ENCODE data around the gene FAU. TPM values are rescaled to one million over a fixed set of nuclear protein-coding genes. Genes with fewer than 3 reads are reported as not detected.

The FAU gene
- total RNA-seq, 1 donor: 239 TPM

DNA sequence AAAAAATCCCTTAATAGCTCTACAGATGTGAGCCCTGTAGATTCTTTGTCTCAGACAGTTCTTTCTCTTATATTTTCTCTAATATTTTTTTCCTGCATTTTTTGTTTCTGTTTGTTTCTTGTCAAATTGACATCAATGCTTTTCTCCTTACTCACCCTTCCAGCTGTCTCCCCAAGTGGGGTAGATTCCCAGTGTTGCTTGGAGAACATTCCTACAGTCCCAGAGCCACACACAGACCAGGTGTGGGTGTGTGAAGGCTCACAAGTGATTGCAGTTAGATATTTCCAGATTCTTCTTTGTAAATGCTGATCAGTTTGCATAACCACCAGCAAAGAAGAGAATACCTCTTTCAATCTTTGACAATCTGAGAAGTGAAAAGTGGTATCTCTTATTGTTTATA is 18.5 kb downstream of the FAU start:
- TF ChIP-seq, protein P1, sequence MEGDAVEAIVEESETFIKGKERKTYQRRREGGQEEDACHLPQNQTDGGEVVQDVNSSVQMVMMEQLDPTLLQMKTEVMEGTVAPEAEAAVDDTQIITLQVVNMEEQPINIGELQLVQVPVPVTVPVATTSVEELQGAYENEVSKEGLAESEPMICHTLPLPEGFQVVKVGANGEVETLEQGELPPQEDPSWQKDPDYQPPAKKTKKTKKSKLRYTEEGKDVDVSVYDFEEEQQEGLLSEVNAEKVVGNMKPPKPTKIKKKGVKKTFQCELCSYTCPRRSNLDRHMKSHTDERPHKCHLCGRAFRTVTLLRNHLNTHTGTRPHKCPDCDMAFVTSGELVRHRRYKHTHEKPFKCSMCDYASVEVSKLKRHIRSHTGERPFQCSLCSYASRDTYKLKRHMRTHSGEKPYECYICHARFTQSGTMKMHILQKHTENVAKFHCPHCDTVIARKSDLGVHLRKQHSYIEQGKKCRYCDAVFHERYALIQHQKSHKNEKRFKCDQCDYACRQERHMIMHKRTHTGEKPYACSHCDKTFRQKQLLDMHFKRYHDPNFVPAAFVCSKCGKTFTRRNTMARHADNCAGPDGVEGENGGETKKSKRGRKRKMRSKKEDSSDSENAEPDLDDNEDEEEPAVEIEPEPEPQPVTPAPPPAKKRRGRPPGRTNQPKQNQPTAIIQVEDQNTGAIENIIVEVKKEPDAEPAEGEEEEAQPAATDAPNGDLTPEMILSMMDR (IDR thresholded peaks at IDR 0.05; ENCODE audit: insufficient read depth, low read length): no peak
- H3K4me3 ChIP-seq (ENCODE audit: low read depth, low read length): no peak overlapping the region

DNA sequence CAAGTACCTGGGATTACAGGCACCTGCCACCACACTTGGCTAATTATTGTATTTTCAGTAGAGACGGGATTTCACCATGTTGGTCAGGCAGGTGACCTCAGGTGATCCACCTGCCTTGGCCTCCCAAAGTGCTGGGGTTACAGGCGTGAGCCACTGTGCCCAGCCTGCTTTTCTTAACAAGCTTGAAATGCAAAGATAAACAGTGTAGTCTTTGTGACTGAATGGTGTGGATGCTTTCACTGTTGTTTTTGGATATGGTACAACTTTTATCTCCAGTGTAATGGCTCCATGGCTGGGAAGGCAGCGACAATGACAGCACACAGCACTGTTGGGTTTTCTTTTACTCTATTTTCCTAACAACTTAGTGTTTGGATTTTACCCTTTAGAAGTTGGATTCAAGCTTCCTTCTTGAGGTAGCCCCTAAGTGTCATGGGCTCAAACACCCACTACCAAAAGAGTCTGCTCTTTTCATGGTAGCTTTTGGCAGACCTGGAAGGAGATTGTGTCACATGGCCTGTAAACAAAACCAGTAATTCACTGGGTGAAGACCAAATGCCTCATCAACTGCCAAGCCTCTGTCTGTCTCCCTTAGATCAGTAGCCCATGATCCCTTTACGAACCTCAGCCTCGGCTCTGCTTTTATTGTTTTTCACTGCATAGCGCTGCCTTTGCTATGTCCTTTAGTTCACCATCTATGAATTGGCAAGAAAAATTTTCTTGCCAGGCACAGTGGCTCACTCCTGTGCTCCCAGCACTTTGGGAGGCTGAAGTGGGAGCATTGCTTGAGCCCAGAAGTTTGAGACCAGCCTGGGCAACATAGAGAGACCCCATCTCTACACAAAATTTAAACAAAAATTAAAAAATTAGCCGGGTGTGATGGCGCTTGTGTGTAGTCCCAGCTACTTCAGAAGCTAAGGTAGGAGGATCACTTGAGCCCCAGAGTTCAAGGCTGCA is 19.5 kb downstream of the FAU start:
- TF ChIP-seq, protein P1 (IDR thresholded peaks at IDR 0.05; ENCODE audit: insufficient read depth, low read length): no peak
- H3K4me3 ChIP-seq (ENCODE audit: low read depth, low read length): no peak overlapping the region
- DNase-seq (ENCODE audit: low read depth): peak; percentile 41

More for the DNA sequence above, 18.5 kb downstream of the FAU start:
- DNase-seq (ENCODE audit: low read depth): no peak

DNA sequence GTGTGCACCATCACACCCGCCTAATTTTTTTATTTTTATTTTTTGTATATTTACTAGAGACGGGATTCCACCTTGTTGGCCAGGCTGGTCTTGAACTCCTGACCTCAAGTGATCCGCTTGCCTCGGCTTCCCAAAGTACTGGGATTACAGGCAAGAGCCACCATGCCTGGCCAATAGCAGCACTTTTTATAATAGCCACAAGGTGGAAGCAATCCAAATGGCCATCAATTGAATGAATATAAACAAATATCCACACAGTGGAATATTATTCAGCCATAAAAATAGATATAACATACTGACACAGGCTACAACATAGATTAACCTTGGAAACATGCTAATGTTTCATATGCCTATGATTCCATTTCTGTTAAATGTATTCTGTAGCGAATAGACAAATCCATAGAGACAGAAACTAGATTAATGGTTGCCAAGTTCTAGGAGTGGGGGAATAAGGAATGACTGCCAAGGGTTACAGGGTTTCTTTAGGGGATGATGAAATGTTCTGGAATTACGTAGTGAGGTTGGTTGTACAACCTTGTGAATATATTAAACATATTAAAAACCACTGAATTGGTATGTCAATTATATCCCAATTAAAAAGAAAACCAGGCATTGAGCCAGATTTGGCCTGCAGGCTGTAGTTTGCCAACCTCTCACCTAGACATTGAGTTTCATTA is 21.1 kb downstream of the FAU start:
- no peak overlapping the region for H3K4me3 ChIP-seq (ENCODE audit: low read depth, low read length)
- DNase-seq (ENCODE audit: low read depth): peak; percentile 61
- TF ChIP-seq, protein P1 (IDR thresholded peaks at IDR 0.05; ENCODE audit: insufficient read depth, low read length): no peak

DNA sequence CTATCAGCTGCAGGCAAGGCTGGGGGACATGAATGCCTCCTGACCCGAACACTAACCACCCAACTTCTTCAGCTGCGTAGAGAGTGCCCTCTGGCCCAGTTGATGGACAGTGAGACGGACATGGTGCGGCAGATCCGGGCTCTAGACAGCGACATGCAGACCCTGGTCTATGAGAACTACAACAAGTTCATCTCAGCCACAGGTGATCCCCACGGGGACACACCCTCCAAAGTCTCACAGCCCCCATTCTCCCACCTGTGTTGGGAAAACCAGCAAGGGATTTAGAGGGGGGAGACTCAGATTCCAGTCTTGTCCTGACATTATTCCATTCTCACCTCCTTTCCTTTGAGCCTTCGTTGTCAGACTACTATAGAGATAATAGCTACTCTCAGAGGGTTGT is 25.0 kb downstream of the FAU start:
- DNase-seq (ENCODE audit: low read depth): no peak
- TF ChIP-seq, protein P1 (IDR thresholded peaks at IDR 0.05; ENCODE audit: insufficient read depth, low read length): no peak

DNA sequence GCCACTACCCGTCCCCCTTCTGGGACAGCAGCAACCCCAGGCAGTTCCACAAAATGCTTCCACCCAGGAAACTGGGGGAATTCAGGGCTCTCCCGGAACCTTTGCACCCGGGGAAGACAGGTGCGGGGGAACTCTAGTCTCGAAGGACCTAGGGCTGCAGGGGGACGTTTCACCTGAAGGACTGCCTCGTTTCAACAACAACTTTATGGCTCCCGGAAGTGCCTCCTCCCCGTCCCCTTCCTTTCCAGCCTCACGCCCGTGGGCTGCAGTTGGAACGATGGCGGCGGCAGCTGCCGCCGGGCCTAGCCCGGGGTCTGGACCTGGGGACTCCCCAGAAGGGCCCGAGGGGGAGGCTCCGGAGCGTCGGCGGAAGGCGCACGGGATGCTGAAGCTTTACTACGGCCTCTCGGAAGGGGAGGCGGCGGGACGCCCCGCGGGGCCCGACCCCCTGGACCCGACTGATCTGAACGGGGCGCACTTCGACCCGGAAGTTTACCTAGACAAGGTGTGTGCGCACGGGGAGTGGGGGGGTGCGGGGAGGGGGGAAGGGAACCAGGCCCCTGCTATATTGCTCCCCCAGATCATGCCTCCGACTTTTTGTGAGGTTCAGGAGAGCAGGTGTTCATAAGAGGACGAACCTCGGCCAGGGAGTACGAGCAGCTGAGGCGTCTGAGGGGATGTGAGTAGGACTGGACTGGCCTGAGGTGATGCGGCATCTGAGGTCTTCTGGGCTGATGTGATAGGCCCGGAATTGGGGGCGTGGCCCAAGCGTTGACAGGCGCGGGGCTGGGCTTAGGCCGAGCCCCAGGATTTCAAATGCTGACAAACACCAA is 25.7 kb downstream of the FAU start, which contains the start of gene VPS51:
Gene VPS51, plus strand, starts transcription at position 241 of the 833 bp plus-strand sequence. Its CDS starts 37 bp downstream, at position 278.
- peak; percentile 94 for DNase-seq (ENCODE audit: low read depth)
- TF ChIP-seq, protein P1 (IDR thresholded peaks at IDR 0.05; ENCODE audit: insufficient read depth, low read length): no peak

More for the DNA sequence above, 25.0 kb downstream of the FAU start:
- H3K4me3 ChIP-seq (ENCODE audit: low read depth, low read length): peak overlapping the region; percentile 90

DNA sequence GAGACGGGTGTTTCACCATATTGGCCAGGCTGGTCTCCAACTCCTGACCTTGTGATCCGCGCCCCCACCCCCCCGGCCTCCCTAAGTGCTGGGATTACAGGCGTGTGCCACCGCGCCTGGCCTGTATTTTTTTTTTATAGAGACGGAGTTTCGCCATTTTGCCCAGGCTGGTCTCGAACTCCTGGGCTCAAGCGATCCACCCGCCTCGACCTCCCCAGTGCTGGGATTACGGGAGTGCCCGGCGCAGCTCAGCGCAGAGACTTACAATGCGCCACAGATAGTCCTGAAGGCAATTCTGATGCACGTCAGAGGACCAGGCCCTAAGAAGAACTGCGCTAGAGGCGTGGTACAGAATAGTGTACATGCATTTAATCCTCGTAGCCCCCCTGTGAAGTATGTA is 26.5 kb downstream of the FAU start:
- TF ChIP-seq, protein P1 (IDR thresholded peaks at IDR 0.05; ENCODE audit: insufficient read depth, low read length): no peak
- H3K4me3 ChIP-seq (ENCODE audit: low read depth, low read length): peak overlapping the region; percentile 90
- no peak for DNase-seq (ENCODE audit: low read depth)

More for the DNA sequence above, 25.7 kb downstream of the FAU start, which contains the start of gene VPS51:
- peak within 1 kb of the TSS; percentile 90 for H3K4me3 ChIP-seq (ENCODE audit: low read depth, low read length)

All from fibroblast of the aortic adventitia (primary cell).